Adrenal gland (tissue), 12 donors: ENCODE measurements around the gene ARMC6. TPM values are rescaled to one million over a fixed set of nuclear protein-coding genes. Genes with fewer than 3 reads are reported as not detected.

Source experiments
- DNase-seq, 7 donors: peaks; one replicate each; pipeline ENCODE4 v3.0.0-alpha.2; 2019 to 2020
- H3K27ac ChIP-seq, 5 donors: fragments of 200-600 bp; sonication (generic) in 4 of 5; 1 replicate in 3 of 5; 2 replicates in 2 of 5; pipeline versions ENCODE4 v1.5.1 to v1.8.0; 2016 to 2020; ENCODE audit warnings: mild to moderate bottlenecking in 1 of 5
- H3K27me3 ChIP-seq: fragments of 200-600 bp; 2 replicates; pipeline ENCODE4 v1.8.0; 2021
- H3K36me3 ChIP-seq, 2 donors: fragments of 200-600 bp; replicated peaks in 1 of 2; 1 replicate in 1 of 2; 2 replicates in 1 of 2; pipeline versions ENCODE4 v1.5.1 to v1.8.0; 2018 to 2022
- H3K4me1 ChIP-seq, 2 donors: fragments of 200-600 bp; replicated peaks in 1 of 2; 1 replicate in 1 of 2; 2 replicates in 1 of 2; pipeline versions ENCODE4 v1.5.1 to v1.8.0; 2018 to 2021
- H3K4me3 ChIP-seq, 4 donors: fragments of 200-600 bp; sonication (generic) in 3 of 4; one replicate each; pipeline ENCODE4 v1.5.1; 2016 to 2018
- H3K9me3 ChIP-seq, 3 donors: fragments of 200-600 bp; sonication (generic) in 1 of 3; replicated peaks in 1 of 3; 1 replicate in 2 of 3; 2 replicates in 1 of 3; pipeline versions ENCODE4 v1.5.1 to v1.8.0; 2016 to 2021
- CTCF ChIP-seq, 6 experiments: fragments of 450-650 bp in 4 of 6; fragments of 200-600 bp in 2 of 6; sonication (generic) in 1 of 6; IDR thresholded peaks; 1 replicate in 5 of 6; 2 replicates in 1 of 6; pipeline versions ENCODE4 v1.5.1 to v1.8.0; 2016 to 2021; ENCODE audit warnings: antibody characterized with exemption in 6 of 6, mild to moderate bottlenecking in 2 of 6, moderate library complexity in 1 of 6
- POLR2A ChIP-seq, 2 donors: fragments of 450-650 bp; IDR thresholded peaks; one replicate each; pipeline ENCODE4 v1.6.1; 2017; ENCODE audit warnings: antibody characterized with exemption in 2 of 2, mild to moderate bottlenecking in 2 of 2, moderate library complexity in 1 of 2
- WGBS, 4 donors: extraction: QIAGEN DNeasy Blood & Tissue Kit in 2 of 4; methylation state at CpG; one replicate each; pipeline versions ENCODE4 v1.1.5 to v1.1.7; 2013 to 2017; 5-methylcytosine and 5-hydroxymethylcytosine counted together
- intact Hi-C, 2 donors: fragments of 100-400 bp; cut with DNase I; formaldehyde crosslinking; loops; one replicate each; pipeline versions ENCODE4 v1.14.1 to v1.15.0; 2022 to 2023
- polyA plus RNA-seq, 3 donors: library from polyadenylated mRNA; stranded (reverse); fragments of 200-250 nt in 2 of 3; fragments of 350-450 nt in 1 of 3; fragmentation: Illumina TruSeq in 1 of 3; extraction: RNeasy Lipid Tissue Mini Kit (QIAGEN cat#74804) in 1 of 3; gene quantifications; one replicate each; pipeline ENCODE4 v1.2.3, GENCODE V29; 2013 to 2014
- total RNA-seq, 9 donors: library from RNA; depleted of rRNA in 4 of 9; stranded (reverse); fragments of >200 nt in 4 of 9; fragments of 120-200 nt in 1 of 9; fragmentation: NEBNext Ultra II Directional in 1 of 9; extraction: Animal tissue kit (Norgen Biotek cat#: 25700) in 1 of 9; gene quantifications; one replicate each; pipeline versions ENCODE4 v1.1.0 to v1.2.4, GENCODE V29; 2013 to 2023
- donor health status: healthy with polysubstance abuse.
- donor health status: Bipolar disorder and iron deficiency.
- donor health status: DM: yes; HTN: yes; CAD: no.
- donor health status: DM: no; HTN: no; CAD: no.
- donor health status: DM: no; HTN: no; CAD: no.
- donor health status: DM: yes; HTN: yes; CAD: no.

The ARMC6 gene
- total and polyA plus RNA-seq, 12 donors: 16.7 to 39.3 (median 27.2) TPM

GRCh38 chr19:18987456-18987855 is 45.9 kb upstream of the ARMC6 start:
- Histone ChIP-seq H3K36me3 (peaks cover 0 to under 1% of the 10 kb centered on the region in 2 donors), H3K27ac (no peak overlapping the region)
- intact Hi-C loops: loop anchor here in 1 of 2 donors (10.0 kb wide), 1 partner anchor 93 kb away; the partner anchor contains the start of gene CERS1

GRCh38 chr19:18989316-18989715 is 44.1 kb upstream of the ARMC6 start:
- no peaks in the 10 kb centered on the region for H3K9me3 ChIP-seq
- intact Hi-C loops: loop anchor here in 1 of 2 donors (10.0 kb wide), 1 partner anchor 95 kb away; the partner anchor contains the start of gene CERS1
- H3K4me3 ChIP-seq: no peak overlapping the region
- H3K4me1 ChIP-seq: peaks cover 3 to 8% of the 10 kb centered on the region in 2 donors
- TF ChIP-seq POLR2A (IDR thresholded peaks at IDR 0.05): no peak
- no peak for TF ChIP-seq CTCF (IDR thresholded peaks at IDR 0.05)
- DNase-seq: no peak
- H3K27ac ChIP-seq: no peak overlapping the region
- 78 to 83% (median 79%) methylated on average over 10 of the region's 10 CpGs for WGBS, 4 donors
- no peaks in the 10 kb centered on the region for H3K27me3 ChIP-seq
- peaks cover 0 to 19% of the 10 kb centered on the region in 2 donors for H3K36me3 ChIP-seq

More at GRCh38 chr19:18987456-18987855, 45.9 kb upstream of the ARMC6 start:
- 47 to 87% (median 56%) methylated on average over 2 to 4 of the region's 4 CpGs for WGBS, 4 donors
- TF ChIP-seq CTCF (IDR thresholded peaks at IDR 0.05): no peak
- TF ChIP-seq POLR2A (IDR thresholded peaks at IDR 0.05): no peak
- H3K9me3 ChIP-seq: no peaks in the 10 kb centered on the region
- no peak for DNase-seq
- peaks cover 3 to 8% of the 10 kb centered on the region in 2 donors for H3K4me1 ChIP-seq
- peaks cover 2% of the 10 kb centered on the region for H3K27me3 ChIP-seq
- no peak overlapping the region for H3K4me3 ChIP-seq

GRCh38 chr19:18990128-18990708 is 43.2 kb upstream of the ARMC6 start:
- WGBS, 4 donors: 70 to 94% (median 85%) methylated on average over 3 to 5 of the region's 5 CpGs
- no peak overlapping the region for H3K4me3 ChIP-seq
- TF ChIP-seq CTCF (IDR thresholded peaks at IDR 0.05) (no peak), POLR2A (IDR thresholded peaks at IDR 0.05) (no peak)

GRCh38 chr19:18991006-18991405 is 42.4 kb upstream of the ARMC6 start:
- DNase-seq: no peak
- 64 to 83% (median 80%) methylated on average over 9 to 16 of the region's 16 CpGs for WGBS, 4 donors
- H3K4me3 ChIP-seq: no peak overlapping the region
- no peaks in the 10 kb centered on the region for H3K9me3 ChIP-seq
- H3K4me1 ChIP-seq: peaks cover 0 to 2% of the 10 kb centered on the region in 2 donors
- no peak for TF ChIP-seq POLR2A (IDR thresholded peaks at IDR 0.05)
- TF ChIP-seq CTCF (IDR thresholded peaks at IDR 0.05): no peak
- no peak overlapping the region for H3K27ac ChIP-seq
- H3K36me3 ChIP-seq: peaks cover 0 to 27% of the 10 kb centered on the region in 2 donors
- intact Hi-C loops: no loop called here
- H3K27me3 ChIP-seq: no peaks in the 10 kb centered on the region

More at GRCh38 chr19:18990128-18990708, 43.2 kb upstream of the ARMC6 start:
- DNase-seq: no peak
- Histone ChIP-seq H3K36me3 (peaks cover 0 to 27% of the 10 kb centered on the region in 2 donors), H3K27me3 (no peaks in the 10 kb centered on the region), H3K27ac (no peak overlapping the region), H3K4me1 (peaks cover 3 to 8% of the 10 kb centered on the region in 2 donors), H3K9me3 (no peaks in the 10 kb centered on the region)
- intact Hi-C loops: no loop called here
